BE2C (cell line): ENCODE results near the gene PROZ.

Experiments
- DNase-seq: peaks from one replicate; pipeline ENCODE4 v3.0.0-alpha.2; 2020
- H3K27me3 ChIP-seq: fragments of 250-450 bp; sonication (Bioruptor Pico); 2 replicates; pipeline ENCODE4 v1.5.1; 2020; ENCODE audit warnings: mild to moderate bottlenecking
- H3K36me3 ChIP-seq: fragments of 250-450 bp; sonication (Bioruptor Pico); 2 replicates; pipeline ENCODE4 v1.5.1; 2020; ENCODE audit warnings: mild to moderate bottlenecking
- H3K4me1 ChIP-seq: fragments of 250-450 bp; sonication (Bioruptor Pico); 2 replicates; pipeline ENCODE4 v1.5.1; 2020
- H3K4me3 ChIP-seq: 2 replicates; pipeline ENCODE4 v1.5.1; 2011; ENCODE audit warnings: low read depth, low read length
- H3K9me3 ChIP-seq: fragments of 250-450 bp; sonication (Bioruptor Pico); 2 replicates; pipeline ENCODE4 v1.5.1; 2020
- TF ChIP-seq, protein P1 (sequence below): IDR thresholded peaks from 2 replicates; pipeline ENCODE4 v1.5.1; 2012; ENCODE audit warnings: mild to moderate bottlenecking, low read depth, low read length

The PROZ gene

DNA sequence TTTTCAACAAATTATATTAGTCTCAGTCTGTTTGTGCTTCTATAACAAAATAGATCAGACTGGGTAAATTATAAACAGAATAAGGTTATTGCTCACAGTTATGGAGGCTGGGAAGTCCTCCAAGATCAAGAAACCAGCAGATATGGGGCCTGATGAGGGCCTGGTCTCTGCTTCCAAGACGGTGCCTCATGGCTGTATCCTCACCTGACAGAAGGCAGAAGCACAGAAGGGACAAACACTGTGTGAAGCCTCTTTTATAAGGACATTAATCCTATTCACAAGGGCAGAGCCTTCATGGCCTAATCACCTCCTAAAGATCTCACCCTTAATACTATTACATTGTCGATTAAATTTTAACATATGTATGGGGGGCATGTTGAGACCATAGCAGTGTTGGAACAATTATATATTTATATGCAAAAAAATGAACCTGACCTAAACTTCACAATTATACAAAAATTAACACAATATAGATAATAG is 23.1 kb upstream of the PROZ start:
- Histone ChIP-seq H3K27me3 (0 out of 2 replicates have a peak, but pooled peaks cover 7% of the 10 kb centered on the region), H3K4me3 (no peak overlapping the region), H3K36me3 (no peaks in the 10 kb centered on the region), H3K4me1 (no peaks in the 10 kb centered on the region), H3K9me3 (no peaks in the 10 kb centered on the region)
- TF ChIP-seq, protein P1, sequence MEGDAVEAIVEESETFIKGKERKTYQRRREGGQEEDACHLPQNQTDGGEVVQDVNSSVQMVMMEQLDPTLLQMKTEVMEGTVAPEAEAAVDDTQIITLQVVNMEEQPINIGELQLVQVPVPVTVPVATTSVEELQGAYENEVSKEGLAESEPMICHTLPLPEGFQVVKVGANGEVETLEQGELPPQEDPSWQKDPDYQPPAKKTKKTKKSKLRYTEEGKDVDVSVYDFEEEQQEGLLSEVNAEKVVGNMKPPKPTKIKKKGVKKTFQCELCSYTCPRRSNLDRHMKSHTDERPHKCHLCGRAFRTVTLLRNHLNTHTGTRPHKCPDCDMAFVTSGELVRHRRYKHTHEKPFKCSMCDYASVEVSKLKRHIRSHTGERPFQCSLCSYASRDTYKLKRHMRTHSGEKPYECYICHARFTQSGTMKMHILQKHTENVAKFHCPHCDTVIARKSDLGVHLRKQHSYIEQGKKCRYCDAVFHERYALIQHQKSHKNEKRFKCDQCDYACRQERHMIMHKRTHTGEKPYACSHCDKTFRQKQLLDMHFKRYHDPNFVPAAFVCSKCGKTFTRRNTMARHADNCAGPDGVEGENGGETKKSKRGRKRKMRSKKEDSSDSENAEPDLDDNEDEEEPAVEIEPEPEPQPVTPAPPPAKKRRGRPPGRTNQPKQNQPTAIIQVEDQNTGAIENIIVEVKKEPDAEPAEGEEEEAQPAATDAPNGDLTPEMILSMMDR, result no peak
- no peak for DNase-seq

DNA sequence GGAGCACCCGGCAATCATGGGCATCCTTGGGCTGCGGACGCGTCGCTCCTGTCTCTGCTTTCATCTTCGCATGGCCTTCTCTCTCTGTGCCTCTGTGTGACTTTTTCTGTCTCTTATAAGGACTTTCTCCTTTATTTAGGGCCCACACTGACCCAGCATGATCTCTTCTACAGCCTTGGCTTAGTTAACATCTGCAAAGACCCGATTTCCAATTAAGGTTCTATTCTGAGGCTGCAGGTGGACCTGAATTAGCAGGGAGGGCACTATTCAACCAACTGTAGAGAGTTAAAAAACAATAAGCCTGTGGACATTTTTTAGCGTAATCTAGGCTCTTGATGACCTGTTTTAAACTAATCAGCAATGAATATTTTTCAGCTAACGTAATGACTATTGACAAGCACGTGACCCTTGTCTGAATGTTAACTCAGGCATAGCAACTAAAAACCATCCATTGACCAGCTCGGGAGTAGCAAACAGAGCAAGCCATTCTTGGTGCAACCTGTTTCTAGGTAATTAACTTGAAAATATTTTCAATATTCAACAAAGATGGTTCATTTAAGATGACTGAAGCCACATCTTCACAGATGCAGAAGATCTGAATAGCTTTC is 20.7 kb upstream of the PROZ start:
- no peaks in the 10 kb centered on the region for H3K9me3 ChIP-seq
- 0 out of 2 replicates have a peak, but pooled peaks cover 3% of the 10 kb centered on the region for H3K27me3 ChIP-seq
- TF ChIP-seq, protein P1, result no peak
- no peaks in the 10 kb centered on the region for H3K36me3 ChIP-seq
- no peak for DNase-seq
- no peak overlapping the region for H3K4me3 ChIP-seq
- no peaks in the 10 kb centered on the region for H3K4me1 ChIP-seq

DNA sequence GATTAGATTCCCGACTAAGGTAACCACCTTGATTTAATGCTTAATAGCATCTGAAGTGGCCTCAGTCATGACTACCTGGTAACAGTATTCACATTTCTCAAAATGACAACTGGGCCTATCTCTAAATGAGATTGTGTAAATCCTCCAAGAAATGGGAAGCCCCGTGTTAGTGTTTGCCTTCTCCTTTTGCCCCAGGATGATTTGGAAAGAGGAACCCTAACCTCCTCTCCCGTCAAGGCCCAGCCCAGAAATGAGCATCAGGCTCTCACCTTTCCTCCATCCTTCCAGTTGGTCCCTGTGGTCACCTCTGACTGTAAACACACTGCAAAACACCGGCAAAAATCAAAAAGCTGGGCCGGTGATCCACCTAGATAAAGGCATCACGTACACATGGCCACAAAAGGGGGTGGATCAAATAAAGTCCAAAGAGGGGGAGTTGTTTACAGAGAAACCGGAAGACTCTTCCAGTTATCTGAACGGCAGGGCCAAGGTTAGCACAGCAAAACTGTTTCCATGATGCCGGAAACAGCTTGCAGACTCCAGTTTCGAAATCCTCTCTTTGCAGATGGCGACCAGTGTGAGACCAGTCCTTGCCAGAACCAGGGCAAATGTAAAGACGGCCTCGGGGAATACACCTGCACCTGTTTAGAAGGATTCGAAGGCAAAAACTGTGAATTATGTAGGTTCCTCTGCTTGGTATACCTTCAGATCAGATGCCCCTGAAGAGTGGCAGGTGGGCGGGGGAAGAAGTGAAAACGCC is 19.5 kb upstream of the PROZ start:
- Histone ChIP-seq H3K36me3 (no peaks in the 10 kb centered on the region), H3K27me3 (no peaks in the 10 kb centered on the region), H3K4me1 (no peaks in the 10 kb centered on the region), H3K9me3 (no peaks in the 10 kb centered on the region), H3K4me3 (no peak overlapping the region)
- TF ChIP-seq, protein P1, result no peak
- DNase-seq, result no peak

DNA sequence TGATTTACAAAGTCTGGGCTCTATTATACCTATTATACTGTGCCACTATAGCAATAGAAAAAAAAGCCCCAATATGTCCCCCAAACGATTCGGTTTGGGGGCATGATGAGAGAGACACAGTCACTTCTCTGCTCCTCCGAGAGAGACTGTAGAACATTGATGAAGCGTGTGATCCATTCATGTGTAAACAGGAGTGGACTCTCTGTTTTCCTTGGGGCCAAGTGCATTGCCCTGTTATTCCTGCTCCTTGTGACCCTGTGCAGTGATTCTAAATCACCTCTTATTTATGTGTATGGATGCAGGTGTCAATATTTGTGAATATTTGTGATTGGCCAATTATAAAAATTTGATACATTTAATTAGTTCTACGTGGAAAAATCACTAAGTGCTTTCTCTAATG is 18.9 kb upstream of the PROZ start:
- TF ChIP-seq, protein P1, result no peak
- Histone ChIP-seq H3K9me3 (no peaks in the 10 kb centered on the region), H3K27me3 (no peaks in the 10 kb centered on the region), H3K4me1 (no peaks in the 10 kb centered on the region), H3K4me3 (no peak overlapping the region), H3K36me3 (no peaks in the 10 kb centered on the region)
- no peak for DNase-seq

DNA sequence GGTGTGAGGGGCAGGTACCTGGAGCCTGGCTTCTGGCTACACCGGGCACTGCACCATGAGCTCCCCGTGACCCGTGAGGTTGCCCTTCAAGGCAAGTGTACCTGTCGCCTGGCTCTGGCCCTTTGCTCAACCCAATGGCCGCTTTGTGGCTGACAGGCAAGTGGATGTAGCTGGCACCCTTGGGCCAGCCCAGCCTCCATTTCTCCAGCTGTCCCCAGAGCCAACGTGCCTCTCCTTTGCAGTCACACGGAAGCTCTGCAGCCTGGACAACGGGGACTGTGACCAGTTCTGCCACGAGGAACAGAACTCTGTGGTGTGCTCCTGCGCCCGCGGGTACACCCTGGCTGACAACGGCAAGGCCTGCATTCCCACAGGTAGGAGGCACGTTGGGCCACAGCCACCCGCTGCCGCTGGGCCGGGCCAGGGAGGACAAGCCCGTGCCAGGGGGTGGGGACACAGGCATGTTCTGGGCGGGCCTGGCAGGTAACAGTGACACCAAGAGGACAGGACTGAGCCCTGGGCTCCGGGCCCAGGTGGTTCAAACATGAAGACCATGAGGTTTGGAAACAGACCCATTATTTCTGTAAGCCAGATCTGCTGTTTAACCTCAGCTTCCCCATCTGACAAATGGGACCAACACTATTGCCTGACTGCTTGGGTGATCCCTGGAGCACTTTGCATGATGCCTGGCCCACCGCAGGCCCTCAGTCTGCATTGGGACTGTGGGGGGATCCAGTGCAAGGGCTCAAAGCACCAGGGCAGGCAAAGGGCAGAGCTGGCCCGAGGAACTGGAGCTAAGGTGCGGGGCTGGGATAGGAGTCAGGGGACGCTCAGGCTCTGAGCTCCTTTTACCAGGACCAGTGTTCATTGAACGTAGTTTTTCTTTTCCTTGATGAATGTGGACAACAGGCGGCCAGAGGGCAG is 17.5 kb upstream of the PROZ start:
- TF ChIP-seq, protein P1, result no peak
- DNase-seq, result no peak

More for the DNA sequence above, 17.5 kb upstream of the PROZ start:
- Histone ChIP-seq H3K27me3 (no peaks in the 10 kb centered on the region), H3K9me3 (no peaks in the 10 kb centered on the region), H3K4me1 (no peaks in the 10 kb centered on the region), H3K4me3 (no peak overlapping the region), H3K36me3 (no peaks in the 10 kb centered on the region)
